ENCODE measurements around the gene ATG3.

ATG3 gene

DNA sequence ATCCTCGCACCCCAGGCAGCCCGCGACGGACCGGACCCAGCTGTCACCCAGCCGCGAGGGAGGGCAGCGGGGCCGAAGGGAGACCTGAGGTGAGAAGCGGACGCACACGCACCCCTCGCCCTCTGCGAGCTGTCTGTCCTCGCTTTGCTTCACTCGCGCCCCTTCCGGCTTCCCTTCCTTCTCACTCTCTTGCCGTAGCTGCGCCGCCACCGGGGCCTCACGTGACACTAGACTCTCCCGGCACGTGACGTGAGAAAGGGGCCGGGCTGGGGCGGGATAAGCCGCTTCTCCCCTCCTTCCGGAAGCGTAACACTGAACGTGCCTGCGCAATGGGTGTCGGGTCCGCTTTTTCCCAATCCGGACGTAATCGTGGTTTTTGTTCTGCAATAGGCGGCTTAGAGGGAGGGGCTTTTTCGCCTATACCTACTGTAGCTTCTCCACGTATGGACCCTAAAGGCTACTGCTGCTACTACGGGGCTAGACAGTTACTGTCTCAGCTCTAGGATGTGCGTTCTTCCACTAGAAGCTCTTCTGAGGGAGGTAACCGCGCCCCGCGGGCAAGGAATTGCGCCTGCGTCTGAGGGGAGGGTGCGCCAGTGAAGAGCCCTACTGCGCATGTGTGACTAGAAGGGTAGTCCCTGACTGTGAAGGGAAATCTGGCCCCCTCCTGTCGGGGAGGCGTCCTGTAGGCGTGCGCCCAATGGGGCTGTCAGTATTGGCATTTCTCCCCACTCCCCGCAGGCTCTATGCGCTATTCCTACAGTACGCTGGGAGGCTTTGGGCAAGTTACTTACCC lies at the start of gene ATG3, which contains the start of gene SLC35A5:
Gene ATG3, minus strand, starts transcription at position 229 of the 796 bp plus-strand sequence. CDS start 434 bp downstream, outside the sequence.
Gene SLC35A5, plus strand, starts transcription at position 312 of the 796 bp plus-strand sequence. CDS start 1,359 bp downstream, outside the sequence.
- ATAC-seq (replicated peaks) (peak; percentile 82 to 89), DNase-seq (peak; percentile 98)
- Mint-ChIP-seq H3K4me1 (peaks cover 20 to 32% of the 10 kb centered on the region in 2 donors), H3K9me3 (no peaks in the 10 kb centered on the region), H3K36me3 (peaks cover 21 to 35% of the 10 kb centered on the region in 2 donors), H3K4me3 (peak within 1 kb of the TSS; percentile 90 to 96), H3K27ac (peak within 1 kb of the TSS; percentile 97), H3K27me3 (no peaks in the 10 kb centered on the region)

DNA sequence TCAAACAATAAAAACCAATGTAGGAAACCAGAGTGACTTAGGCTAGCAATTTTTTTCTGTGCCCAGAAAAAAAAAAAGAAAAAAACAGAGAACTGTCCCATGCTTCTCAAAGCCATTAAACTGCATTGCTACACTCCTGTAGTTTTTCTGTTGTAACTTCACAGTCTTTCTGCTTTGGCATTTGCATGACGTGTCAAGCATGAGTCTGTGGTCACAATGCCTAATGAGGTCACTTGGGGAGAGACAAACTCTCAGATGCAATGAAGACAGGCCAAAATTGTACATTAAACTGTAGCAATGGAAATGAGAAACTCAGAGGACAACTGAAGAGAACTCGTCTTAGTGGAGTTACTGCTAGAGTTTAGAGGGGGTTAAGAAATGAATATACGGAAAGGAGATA lies 48.4 kb upstream of the ATG3 start:
- no peak overlapping the region for H3K27ac Mint-ChIP-seq
- no peaks in the 10 kb centered on the region for H3K36me3 Mint-ChIP-seq
- H3K4me1 Mint-ChIP-seq: no peaks in the 10 kb centered on the region
- H3K4me3 Mint-ChIP-seq: no peak overlapping the region
- no peaks in the 10 kb centered on the region for H3K9me3 Mint-ChIP-seq
- DNase-seq: no peak
- H3K27me3 Mint-ChIP-seq: peaks cover 8 to 16% of the 10 kb centered on the region in 2 donors
- peak; percentile 57 to 62 for ATAC-seq (replicated peaks)

DNA sequence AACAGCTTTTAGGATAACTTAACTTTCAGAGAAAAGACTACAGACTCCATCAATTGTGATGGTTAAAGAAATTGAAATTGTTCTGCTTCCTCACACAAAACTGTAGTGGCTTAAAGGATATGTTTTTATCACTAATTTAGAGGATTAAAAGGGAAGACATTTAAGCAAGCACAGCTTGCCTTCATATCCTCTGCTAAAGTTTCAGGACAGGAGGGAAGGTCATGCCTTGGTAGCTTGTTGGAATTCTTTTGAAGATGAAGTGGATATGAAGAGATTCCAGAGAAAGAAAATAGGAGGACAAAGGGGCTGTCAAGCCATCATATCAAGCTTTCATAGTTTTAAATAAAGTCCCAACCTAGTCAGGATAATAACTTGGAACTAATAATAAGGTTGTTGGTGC lies 46.1 kb upstream of the ATG3 start:
- no peaks in the 10 kb centered on the region for H3K9me3 Mint-ChIP-seq
- no peak overlapping the region for H3K27ac Mint-ChIP-seq
- no peaks in the 10 kb centered on the region for H3K4me1 Mint-ChIP-seq
- DNase-seq (no peak), ATAC-seq (replicated peaks) (no peak)
- H3K4me3 Mint-ChIP-seq: no peak overlapping the region
- peaks cover 8 to 16% of the 10 kb centered on the region in 2 donors for H3K27me3 Mint-ChIP-seq
- H3K36me3 Mint-ChIP-seq: no peaks in the 10 kb centered on the region

DNA sequence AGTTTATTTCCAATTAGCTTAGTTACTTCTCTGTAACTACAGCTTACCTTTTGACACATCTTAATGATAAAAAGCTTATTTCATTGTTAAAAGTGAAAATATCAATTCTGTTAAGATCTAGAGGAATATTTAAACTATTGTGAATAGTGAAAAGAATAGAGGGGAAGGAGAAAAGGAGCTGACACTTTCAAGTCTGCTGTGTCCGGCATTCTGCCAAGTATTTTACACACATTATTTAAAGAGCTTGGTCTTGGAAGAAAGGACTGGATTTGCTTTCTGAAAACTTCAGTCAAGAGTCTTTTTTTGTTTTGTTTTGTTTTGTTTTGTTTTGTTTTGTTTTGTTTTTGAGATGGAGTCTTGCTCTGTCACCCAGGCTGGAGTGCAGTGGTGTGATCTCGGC lies 44.3 kb upstream of the ATG3 start:
- DNase-seq: no peak
- peaks cover 8 to 16% of the 10 kb centered on the region in 2 donors for H3K27me3 Mint-ChIP-seq
- no peaks in the 10 kb centered on the region for H3K9me3 Mint-ChIP-seq
- H3K4me3 Mint-ChIP-seq: no peak overlapping the region
- H3K4me1 Mint-ChIP-seq: peaks cover 8 to 10% of the 10 kb centered on the region in 2 donors
- ATAC-seq (replicated peaks): no peak
- no peaks in the 10 kb centered on the region for H3K36me3 Mint-ChIP-seq
- no peak overlapping the region for H3K27ac Mint-ChIP-seq

DNA sequence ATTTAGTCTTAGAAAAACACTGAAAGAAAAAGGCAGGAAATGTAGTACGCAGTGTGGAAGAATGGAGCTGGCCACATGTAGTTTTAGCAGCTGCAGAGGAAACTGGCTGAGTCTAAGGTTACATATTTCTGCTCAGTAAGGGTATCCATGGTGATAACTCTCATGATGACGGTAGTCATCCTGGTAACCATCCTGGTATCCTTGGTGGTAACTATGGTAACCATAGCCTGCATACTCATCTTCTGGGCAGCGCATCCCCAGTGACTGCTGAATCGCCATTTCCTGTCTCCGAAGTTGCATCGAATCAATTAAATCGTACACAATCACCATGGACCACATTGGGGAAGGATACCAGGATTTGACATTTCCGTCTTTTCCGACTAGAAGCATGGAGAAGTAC lies 43.5 kb upstream of the ATG3 start:
- Mint-ChIP-seq H3K27ac (no peak overlapping the region), H3K4me3 (no peak overlapping the region), H3K36me3 (no peaks in the 10 kb centered on the region), H3K4me1 (peaks cover 8 to 10% of the 10 kb centered on the region in 2 donors), H3K27me3 (peaks cover 6 to 16% of the 10 kb centered on the region in 2 donors), H3K9me3 (no peaks in the 10 kb centered on the region)
- ATAC-seq (replicated peaks) (no peak), DNase-seq (no peak)

DNA sequence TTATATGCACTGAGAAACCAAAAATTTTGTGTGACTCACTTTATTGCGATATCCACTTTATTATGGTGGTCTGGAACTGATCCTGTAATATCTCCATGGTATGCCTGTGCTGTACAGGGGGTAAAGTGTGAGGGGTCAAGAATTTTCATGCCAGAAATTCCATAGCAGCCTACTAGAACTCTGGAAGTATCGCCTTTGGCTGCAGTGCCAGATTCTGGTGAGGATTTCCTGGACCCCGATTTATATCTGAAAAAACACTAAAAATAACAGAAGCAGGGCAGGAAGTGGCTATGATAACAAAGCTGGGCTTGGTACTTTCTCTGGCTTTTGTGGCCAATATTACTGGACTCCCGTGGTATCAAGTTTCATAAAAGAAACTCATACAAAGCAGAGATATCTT lies 42.8 kb upstream of the ATG3 start:
- ATAC-seq (replicated peaks) (no peak), DNase-seq (no peak)
- Mint-ChIP-seq H3K4me3 (no peak overlapping the region), H3K4me1 (peaks cover 8 to 10% of the 10 kb centered on the region in 2 donors), H3K9me3 (no peaks in the 10 kb centered on the region), H3K27me3 (peaks cover 4 to 16% of the 10 kb centered on the region in 2 donors), H3K36me3 (no peaks in the 10 kb centered on the region), H3K27ac (no peak overlapping the region)

DNA sequence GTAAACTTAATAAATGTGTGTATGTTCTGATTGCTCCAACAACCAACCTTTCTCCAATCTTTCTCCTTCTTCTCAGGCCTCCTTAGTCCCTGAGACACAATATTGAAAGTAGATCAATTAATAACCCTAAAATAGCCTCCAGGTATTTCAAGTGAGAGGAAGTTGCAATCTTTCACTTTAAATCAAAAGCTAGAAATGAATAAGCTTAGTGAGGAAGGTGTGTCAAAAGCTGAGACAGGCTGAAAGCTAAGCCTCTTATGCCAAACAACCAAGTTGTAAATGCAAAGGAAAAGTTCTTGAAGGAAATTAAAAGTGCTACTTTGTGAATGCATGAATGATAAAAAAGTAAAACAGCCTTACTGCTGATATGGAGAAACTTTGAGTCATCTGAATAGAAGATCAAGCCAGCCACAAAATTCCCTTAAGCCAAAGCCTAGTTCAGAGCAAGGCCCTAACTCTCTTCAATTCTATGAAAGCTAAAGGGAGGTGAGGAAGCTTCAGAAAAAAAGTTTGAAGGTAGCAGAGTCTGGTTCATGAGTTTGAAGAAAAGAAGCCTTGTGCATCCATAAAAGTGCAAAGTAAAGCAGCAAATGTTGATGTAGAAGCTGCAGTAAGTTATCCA lies 40.6 kb upstream of the ATG3 start:
- Mint-ChIP-seq H3K4me3 (peak overlapping the region in 1 of 2 donors; percentile 28), H3K27ac (no peak overlapping the region), H3K4me1 (peaks cover 8 to 10% of the 10 kb centered on the region in 2 donors), H3K36me3 (peaks cover 3% of the 10 kb centered on the region in 2 donors), H3K27me3 (peaks cover 0 to 8% of the 10 kb centered on the region in 2 donors), H3K9me3 (no peaks in the 10 kb centered on the region)
- no peak for DNase-seq
- ATAC-seq (replicated peaks): peak; percentile 82 to 88

DNA sequence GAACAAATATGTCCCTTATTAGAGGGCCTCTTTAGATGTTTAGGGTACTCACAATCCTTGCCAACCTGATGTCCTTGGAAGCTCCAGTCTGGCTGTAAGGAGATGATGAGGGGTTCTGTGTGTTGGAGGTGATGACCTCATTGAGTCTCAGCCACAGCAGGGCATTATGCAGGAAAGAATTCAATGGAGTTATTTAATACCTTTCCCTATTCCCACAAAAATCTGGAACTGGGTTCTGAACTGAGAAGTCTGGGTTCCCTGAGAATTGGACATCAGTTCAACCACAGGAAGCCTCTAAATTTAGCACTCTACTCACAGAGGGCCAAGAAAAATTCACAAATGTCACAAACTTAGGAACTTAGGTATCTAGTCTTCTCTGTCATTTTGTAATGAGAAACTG lies 37.0 kb upstream of the ATG3 start:
- no peak overlapping the region for H3K4me3 Mint-ChIP-seq
- DNase-seq (no peak), ATAC-seq (replicated peaks) (no peak)
- peaks cover 8 to 18% of the 10 kb centered on the region in 2 donors for H3K36me3 Mint-ChIP-seq
- H3K4me1 Mint-ChIP-seq: peaks cover 8 to 10% of the 10 kb centered on the region in 2 donors
- no peaks in the 10 kb centered on the region for H3K9me3 Mint-ChIP-seq
- no peaks in the 10 kb centered on the region for H3K27me3 Mint-ChIP-seq
- H3K27ac Mint-ChIP-seq: no peak overlapping the region

DNA sequence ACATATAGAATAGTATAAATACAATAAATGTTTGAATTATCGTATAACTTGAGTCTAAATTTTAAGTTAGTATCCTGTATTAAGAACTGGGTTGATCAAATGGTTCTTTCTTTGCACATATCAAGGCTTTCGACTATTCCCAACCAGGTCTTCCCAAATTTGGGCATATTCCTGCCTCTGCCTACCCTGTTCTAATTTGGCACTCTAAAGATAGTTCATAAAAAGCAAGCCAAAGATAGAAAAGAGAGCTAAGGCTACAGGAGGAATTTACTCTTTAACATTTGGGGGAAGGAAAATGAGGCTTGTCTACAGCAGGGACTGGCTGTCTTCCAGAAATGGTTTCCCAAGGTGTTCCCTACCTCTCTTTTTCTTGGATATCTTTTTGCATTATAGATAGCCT lies 36.2 kb upstream of the ATG3 start:
- H3K27me3 Mint-ChIP-seq: no peaks in the 10 kb centered on the region
- H3K4me3 Mint-ChIP-seq: no peak overlapping the region
- H3K36me3 Mint-ChIP-seq: peaks cover 12 to 24% of the 10 kb centered on the region in 2 donors
- H3K4me1 Mint-ChIP-seq: peaks cover 11% of the 10 kb centered on the region in 2 donors
- DNase-seq (no peak), ATAC-seq (replicated peaks) (no peak)
- H3K9me3 Mint-ChIP-seq: peaks cover under 1 to 2% of the 10 kb centered on the region in 2 donors
- no peak overlapping the region for H3K27ac Mint-ChIP-seq

DNA sequence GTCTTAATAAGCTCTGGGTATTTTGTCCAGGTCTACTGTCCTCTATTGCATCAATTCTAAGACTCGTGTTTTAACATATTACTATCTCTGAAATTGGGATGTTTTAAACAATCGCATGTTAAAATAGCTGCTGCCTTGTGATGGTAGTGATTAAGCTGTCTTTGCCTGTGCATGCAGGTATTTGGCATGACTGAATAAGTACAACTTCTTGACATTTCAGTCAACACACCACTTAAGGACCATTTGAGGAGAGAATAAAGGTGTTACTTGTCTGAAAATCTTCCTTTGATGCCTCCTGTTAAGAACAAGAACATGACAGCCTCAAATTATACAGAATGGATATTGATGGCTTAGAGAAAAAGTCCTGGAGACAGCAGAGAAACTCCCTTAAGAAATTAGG lies 33.1 kb upstream of the ATG3 start:
- peaks cover 11 to 17% of the 10 kb centered on the region in 2 donors for H3K4me1 Mint-ChIP-seq
- no peak overlapping the region for H3K4me3 Mint-ChIP-seq
- H3K9me3 Mint-ChIP-seq: peaks cover 3 to 5% of the 10 kb centered on the region in 2 donors
- H3K36me3 Mint-ChIP-seq: peaks cover 23 to 48% of the 10 kb centered on the region in 2 donors
- H3K27me3 Mint-ChIP-seq: no peaks in the 10 kb centered on the region
- H3K27ac Mint-ChIP-seq: no peak overlapping the region
- DNase-seq (no peak), ATAC-seq (replicated peaks) (no peak)

DNA sequence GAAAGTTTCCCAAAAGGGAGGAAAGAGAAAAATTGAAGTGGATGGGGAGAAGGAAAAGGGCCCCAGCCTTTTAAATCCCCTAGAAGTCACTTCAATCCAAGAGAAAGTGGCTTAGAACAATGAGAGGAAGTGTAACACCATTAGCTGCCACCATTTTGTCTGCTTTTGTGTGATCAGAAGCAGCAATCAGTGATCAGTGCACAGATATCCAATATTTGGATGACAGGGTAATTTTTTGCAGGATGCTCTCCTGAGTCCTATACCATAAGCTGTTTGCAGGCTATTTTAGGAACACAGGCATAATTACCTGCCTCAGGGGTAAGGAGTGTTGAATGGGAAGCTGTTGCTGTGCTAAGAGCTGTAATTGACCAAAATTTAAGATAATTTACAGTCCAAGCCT lies 31.5 kb upstream of the ATG3 start:
- ATAC-seq (replicated peaks): no peak
- peaks cover 3 to 5% of the 10 kb centered on the region in 2 donors for H3K9me3 Mint-ChIP-seq
- no peak overlapping the region for H3K4me3 Mint-ChIP-seq
- H3K36me3 Mint-ChIP-seq: peaks cover 27 to 59% of the 10 kb centered on the region in 2 donors
- H3K4me1 Mint-ChIP-seq: peaks cover 11 to 17% of the 10 kb centered on the region in 2 donors
- H3K27ac Mint-ChIP-seq: no peak overlapping the region
- no peaks in the 10 kb centered on the region for H3K27me3 Mint-ChIP-seq
- DNase-seq: no peak

DNA sequence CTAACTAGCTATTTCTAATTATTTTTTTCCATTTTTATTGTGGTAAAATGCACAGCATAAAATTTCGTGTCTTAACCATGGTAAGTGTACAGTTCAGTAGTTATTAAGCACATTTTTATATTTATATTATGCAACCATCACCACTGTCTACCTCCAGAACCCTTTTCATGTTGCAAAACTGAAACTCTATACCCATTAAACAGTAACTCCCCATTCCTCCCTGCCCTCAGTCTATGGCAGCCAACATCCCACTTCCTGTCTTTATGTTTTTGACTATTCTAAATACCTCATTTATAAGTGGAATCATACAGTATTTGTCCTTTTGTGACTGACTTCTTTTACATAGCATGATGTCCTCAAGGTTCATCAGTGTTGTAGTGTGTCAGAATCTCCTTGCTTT lies 25.6 kb upstream of the ATG3 start:
- ATAC-seq (replicated peaks): no peak
- H3K36me3 Mint-ChIP-seq: peaks cover 27 to 60% of the 10 kb centered on the region in 2 donors
- DNase-seq: no peak
- H3K9me3 Mint-ChIP-seq: no peaks in the 10 kb centered on the region
- peak overlapping the region; percentile 6 for H3K27ac Mint-ChIP-seq
- no peak overlapping the region for H3K4me3 Mint-ChIP-seq
- H3K27me3 Mint-ChIP-seq: no peaks in the 10 kb centered on the region
- H3K4me1 Mint-ChIP-seq: peaks cover 21 to 35% of the 10 kb centered on the region in 2 donors

DNA sequence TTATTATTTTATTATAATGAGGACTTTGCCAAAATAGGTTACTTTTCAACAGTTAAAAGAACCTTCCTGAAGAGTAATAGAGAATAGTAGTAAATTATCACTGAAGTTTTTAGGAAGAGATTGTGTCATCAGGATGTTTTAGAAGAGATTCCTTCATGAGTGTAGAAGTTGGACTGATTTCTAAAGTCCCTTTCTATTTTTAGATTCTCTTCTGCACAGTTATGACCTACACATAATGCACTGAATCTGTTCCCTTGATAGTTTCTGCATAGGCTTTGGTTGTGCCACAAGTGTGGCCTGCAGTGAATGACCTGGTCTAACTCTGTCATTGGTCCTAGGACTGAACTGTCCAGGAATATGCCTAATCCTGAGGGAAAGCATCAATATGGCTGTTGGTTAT lies 24.0 kb upstream of the ATG3 start:
- Mint-ChIP-seq H3K27ac (no peak overlapping the region), H3K9me3 (no peaks in the 10 kb centered on the region), H3K4me3 (no peak overlapping the region), H3K27me3 (no peaks in the 10 kb centered on the region), H3K36me3 (peaks cover 24 to 52% of the 10 kb centered on the region in 2 donors), H3K4me1 (peaks cover 19 to 28% of the 10 kb centered on the region in 2 donors)
- ATAC-seq (replicated peaks) (no peak), DNase-seq (no peak)

DNA sequence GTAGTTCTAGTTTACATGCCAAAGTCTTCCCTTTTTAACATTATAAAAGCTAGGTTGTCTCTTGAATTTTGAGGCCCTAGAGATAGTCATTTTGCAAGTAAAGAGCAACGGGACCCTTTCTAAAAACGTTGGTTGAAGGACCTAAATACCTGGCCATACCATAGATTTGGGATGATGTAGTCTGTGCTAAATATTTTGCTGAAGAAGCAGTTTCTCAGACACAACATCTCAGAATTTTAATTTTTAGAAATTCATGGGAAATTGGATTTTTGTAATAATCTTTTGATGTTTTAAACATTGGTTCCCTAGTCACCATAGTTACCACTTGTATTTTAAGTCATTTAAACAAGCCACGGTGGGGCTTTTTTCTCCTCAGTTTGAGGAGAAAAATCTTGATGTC lies 21.3 kb upstream of the ATG3 start:
- Mint-ChIP-seq H3K4me1 (peaks cover 25 to 40% of the 10 kb centered on the region in 2 donors), H3K27ac (no peak overlapping the region), H3K36me3 (peaks cover 20 to 38% of the 10 kb centered on the region in 2 donors), H3K4me3 (no peak overlapping the region), H3K27me3 (no peaks in the 10 kb centered on the region), H3K9me3 (no peaks in the 10 kb centered on the region)
- ATAC-seq (replicated peaks) (no peak), DNase-seq (no peak)

All from stimulated activated naive B cell treated with anti-CD40 and anti-IgM and Interleukin-4, amounts not matched to agents 10 μg/mL and 1 μg/mL and 100 μg/mL, for 72 hours (primary cell).